NCI-H2029 (cell line): ENCODE data around the gene AFF3.

Experiments
- DNase-seq: peaks from one replicate; lab custom pipeline; 2025; lab: John Stamatoyannopoulos, UW

Gene AFF3

DNA sequence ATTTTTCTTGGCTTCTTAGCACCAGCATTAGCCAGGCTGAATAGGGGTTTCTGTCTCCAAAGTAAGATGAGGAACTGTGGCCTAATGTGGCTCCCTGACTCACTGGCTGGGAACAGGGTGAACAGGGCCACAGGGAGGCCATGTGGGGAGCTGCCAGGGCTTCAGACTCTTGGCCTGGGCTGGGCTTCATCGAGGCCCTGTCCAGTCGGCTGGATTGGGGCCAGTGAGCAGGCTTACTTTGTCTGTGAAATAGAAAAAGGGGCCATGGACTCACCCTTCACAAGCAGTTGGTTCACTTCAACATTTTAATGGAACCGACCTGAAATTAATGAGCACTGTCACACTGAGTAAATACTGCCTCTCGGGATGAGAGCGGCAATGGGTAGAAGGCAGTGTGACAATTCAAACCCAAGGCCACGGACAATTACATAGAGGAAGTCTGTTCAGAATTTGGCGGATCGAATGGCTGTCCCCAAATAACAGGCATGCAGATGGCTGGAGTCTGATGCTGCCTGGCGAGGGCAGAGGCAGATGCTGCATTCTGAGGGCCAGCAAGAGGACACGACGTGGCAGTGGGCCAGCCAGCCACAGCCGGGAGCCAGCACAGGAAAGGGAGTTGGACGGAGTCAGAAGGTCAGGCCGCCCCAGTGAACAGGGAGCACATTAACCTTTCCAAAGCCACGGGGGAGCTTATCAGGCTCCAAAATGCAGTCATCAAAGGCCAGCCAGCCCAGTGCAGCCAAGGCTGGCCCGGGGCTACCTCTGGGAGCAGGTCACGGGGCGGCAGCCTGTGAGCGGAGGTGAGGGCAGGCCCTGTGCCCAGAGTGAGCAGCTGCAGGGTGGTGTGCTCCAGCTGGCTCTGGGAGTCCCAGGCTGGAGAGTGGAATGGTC, 506.0 kb downstream of the AFF3 start:
- no peak for DNase-seq

DNA sequence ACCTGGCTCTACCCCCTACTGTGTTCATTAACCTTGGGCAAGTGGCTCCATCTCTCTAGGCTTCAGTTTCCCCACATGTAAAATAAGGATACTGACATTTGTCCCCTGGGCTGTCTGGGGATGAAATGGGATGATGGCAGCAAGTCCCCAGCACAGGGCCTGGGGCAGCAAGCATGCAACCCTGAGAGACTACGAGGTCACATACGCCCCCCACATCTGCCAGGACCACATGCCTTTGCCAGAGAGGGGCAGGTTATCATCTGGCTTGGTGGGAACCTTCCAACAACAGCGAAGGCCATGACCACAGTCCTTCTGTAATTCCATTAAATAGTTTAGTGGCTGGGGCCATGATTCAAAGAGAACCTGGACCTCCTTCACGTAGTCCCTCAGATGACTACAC, 506.7 kb downstream of the AFF3 start:
- no peak for DNase-seq

DNA sequence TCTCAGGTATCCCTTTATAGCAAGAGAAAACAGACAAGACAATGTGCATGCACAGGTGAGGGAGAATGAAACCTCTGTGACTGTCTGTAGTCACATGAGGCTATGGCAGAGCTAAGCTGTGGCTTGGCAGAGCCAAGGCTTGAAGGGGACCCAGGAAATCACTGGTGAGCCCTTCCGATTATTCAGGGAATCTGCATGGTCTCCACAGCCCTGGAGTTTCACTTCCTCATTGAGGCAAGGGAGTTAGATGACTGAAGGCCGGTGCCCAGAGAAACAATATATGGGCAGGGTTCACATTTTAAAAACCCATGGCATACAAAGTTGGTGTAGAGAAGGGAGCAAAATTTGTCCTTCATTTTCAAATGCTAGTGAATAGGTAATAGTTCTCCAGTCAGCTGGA, 508.2 kb downstream of the AFF3 start:
- no peak for DNase-seq

GRCh38 chr2:99631700-99632099, 510.7 kb downstream of the AFF3 start:
- DNase-seq: no peak

DNA sequence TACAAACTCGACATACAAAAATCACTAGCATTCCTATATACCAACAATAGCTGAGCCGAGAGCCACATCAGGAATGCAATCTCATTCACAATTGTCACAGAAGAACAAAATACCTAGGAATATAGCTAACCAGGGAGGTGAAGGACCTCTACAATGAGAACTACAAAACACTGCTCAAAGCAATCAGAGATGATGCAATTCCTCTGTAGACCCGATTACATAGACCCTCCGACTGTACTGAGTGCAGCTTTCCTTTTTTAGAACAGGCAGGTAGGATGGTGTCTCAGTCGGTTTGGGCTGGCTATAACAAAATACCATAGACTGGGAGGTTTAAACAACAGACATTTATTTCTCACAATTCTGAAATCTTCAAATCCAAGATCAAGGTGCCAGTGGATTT, 513.1 kb downstream of the AFF3 start:
- DNase-seq: no peak

GRCh38 chr2:99626158-99626557, 516.2 kb downstream of the AFF3 start:
- DNase-seq: no peak

- no peak for DNase-seq
Measured at GRCh38 chr2:99624677-99625076, 517.7 kb downstream of the AFF3 start.

DNA sequence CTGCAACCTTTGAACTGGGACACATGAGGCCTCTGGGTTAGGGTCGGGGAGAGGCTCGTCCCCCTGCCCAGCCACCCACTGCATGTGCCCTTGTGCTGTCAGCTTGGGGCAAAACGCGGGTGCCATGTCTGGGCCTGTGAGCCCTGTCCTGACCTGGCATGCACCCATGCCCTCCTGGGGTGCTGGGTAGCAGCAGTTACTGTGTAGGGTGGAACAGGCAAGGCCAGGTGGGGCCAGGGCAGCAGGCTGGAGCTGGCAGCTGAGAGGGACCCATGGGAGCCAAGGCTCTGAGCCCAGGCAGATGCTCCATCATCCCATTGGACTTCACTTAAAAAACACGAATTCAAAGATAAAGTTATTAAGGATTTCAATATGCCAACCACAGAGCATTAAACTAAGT, 518.8 kb downstream of the AFF3 start:
- DNase-seq: no peak

DNA sequence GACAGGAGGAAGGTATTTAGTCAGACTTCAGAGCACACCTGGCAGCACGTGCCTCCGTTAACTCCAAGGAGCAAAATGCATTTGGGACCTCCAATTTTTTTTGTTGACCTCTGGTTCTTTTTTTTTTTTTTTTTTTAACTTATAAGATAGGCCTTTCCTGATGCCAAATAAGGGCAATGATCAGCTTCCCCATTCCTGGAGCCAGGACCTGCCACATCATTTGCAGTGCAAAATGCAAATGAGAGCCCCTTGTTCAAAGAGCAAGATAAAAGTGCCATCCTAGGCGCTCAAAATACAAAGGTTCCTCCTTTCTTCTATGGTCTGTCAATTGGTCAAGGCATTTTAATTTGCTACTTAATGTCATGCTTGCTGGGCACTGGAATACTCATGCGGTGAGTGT, 519.4 kb downstream of the AFF3 start:
- no peak for DNase-seq

GRCh38 chr2:99622534-99622933, 519.9 kb downstream of the AFF3 start:
- DNase-seq: no peak

DNA sequence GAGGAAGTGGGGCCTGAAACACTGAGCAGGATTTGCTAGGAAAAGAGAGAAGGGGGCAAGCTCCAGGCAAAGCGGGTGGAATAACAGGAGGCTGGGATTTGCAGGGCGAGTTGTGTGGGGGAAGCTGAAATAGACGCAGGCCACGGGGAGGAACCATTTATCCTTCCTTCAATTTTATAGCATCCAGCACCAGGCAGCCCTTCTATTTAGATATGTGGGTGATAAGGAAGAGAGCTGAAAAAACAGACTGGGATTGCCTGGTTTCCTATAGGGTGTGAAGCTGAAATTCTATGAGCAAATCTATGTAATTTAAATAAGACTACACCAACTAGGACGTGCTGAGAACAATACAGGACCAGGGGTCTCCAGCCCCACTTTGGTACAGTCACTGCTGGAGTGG, 520.6 kb downstream of the AFF3 start:
- DNase-seq: no peak

GRCh38 chr2:99621106-99621505, 521.3 kb downstream of the AFF3 start:
- DNase-seq: no peak

DNA sequence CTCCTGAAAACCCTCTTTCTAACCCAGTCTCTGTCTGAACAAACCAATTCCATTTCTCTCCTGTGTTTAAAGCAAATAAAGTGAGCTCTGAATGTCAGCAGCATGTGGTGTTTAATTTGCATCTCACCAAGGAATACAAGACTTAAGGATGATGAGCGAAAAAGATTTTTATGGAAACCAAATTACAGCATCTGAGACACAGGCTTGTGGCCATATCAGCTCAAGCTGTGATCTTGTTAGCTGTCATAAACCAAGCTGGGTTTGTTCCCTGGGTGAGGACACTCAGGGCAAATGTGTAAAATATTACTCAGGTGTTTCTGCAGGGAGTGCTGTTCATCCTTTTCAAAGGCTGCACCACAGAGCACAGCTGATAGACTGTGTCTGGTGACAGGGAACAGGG, 523.2 kb downstream of the AFF3 start:
- DNase-seq: no peak

GRCh38 chr2:99618579-99619097, 523.8 kb downstream of the AFF3 start:
- no peak for DNase-seq

DNA sequence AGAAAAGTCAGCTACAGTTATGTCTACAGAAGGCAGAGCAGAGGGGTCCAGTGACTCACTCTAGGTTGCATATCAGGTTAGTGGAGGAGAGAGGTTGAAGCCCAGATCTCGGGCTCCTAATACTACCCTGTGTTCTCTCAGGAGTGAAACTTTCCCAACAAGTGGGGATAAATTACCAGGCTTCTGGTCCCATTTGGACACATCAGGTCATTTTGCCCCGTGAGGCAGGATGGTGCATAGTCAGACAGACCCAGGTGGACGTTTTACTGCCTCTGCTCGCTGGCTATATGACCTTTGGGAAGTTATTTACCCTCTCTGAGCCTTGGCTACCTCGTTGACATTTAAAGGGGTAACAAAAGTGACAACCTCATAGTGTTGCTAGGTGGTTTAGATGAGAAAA, 524.6 kb downstream of the AFF3 start:
- no peak for DNase-seq

- no peak for DNase-seq
Measured at GRCh38 chr2:99615247-99615771, 527.1 kb downstream of the AFF3 start.

DNA sequence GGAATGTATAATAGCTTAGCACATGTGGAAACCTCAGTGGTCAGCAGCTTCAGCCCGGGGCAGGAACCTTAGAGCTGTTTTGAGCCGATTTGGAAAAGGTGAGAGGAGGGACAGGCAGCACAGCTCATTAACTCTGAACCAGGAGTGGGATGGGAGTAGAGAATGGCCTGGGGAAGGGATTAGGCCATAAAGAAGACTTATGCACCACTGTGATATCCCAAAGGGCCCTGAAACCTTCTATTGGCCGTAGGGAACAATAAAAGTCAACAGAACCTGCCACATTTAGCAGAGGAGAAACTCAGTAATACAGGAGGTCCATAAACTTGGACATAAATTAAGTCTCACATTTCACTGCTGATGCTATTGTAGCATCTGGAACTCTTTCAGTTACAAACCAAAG, 528.4 kb downstream of the AFF3 start:
- no peak for DNase-seq

DNA sequence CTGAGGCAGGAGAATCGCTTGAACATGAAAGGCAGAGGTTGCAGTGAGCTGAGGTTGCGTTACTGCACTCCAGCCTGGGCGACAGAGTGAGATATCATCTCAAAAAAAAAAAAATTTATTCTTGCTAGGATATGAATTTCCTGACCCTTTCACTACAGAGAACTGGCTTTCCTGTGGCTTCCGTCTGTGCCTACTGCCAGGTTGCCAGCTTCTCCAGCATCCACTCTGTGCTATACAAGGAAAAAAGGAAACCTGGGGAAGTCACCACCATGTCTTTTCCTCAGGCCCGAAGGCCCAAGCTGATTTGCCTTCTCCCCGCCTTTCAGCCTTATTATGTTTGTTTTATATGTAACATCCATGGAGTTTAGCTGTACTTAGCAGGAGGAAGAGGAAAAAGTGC, 530.6 kb downstream of the AFF3 start:
- DNase-seq: no peak

- no peak for DNase-seq
Measured at GRCh38 chr2:99611034-99611433, 531.4 kb downstream of the AFF3 start.

DNA sequence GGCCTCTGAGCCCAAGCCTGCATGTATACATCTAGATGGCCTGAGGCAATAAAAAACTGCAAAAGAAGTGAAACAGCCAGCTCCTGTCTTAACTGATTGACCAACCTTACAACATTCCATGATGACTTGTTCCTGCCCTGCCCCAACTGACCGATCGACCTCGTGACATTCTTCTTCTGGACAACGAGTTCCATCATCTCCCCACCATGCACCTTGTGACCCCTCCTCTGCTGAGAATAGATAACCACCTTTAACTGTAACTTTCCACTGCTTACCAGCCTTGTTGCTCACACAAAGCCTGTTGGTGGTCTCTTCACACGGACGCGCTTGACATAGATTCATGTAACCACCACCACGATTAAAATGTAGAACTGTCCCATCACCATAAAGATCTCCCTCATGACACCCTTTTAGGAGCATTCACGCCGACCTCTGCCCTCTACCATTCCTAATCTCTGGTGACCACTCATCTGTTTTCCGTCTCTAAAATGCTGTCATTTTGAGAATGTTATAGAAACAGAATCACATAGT, 532.5 kb downstream of the AFF3 start:
- no peak for DNase-seq

GRCh38 chr2:99608861-99609260, 533.5 kb downstream of the AFF3 start:
- no peak for DNase-seq

GRCh38 chr2:99607861-99608491, 534.4 kb downstream of the AFF3 start:
- DNase-seq: no peak

DNA sequence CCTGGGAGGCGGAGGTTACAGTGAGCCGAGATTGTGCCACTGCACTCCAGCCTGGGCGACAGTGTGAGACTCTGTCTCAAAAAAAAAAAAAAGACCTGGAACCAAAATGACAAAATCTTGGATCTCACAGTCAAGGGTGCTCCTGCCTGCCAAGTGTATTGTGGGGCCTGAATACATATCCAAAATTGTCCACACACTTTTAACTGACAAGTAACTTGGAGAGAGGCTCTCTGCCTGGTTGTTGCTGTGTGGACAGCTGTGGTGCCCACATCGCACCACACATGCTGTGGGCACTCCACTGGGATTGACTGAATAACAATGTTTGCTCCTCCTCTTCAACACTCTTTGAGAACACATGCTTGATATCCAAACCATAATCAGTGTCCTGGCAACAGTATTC, 534.9 kb downstream of the AFF3 start:
- DNase-seq: no peak
